GM12878 (cell line): ENCODE data around the gene CILP2.

ENCODE experiments used
- DPF2 ChIP-seq: fragments of 450-650 bp; IDR thresholded peaks from 2 replicates; pipeline ENCODE4 v1.6.1; 2017; ENCODE audit warnings: mild to moderate bottlenecking
- EGR1 ChIP-seq, 2 experiments: IDR thresholded peaks; 1 replicate in 1 of 2; 2 replicates in 1 of 2; pipeline ENCODE4 v1.6.1; 2011 to 2012; ENCODE audit warnings: low read depth in 2 of 2, low read length in 2 of 2, borderline replicate concordance in 1 of 2, mild to moderate bottlenecking in 1 of 2, moderate library complexity in 1 of 2
- ETV6 ChIP-seq, 2 experiments: fragments of 450-650 bp in 1 of 2; IDR thresholded peaks in 1 of 2; conservative IDR thresholded peaks in 1 of 2; 2 replicates each; pipeline ENCODE4 v1.6.1; 2014; ENCODE audit warnings: antibody characterized with exemption in 1 of 2, borderline replicate concordance in 1 of 2, low read depth in 1 of 2, mild to moderate bottlenecking in 1 of 2, moderate library complexity in 1 of 2
- EZH2 ChIP-seq: IDR thresholded peaks from 2 replicates; pipeline ENCODE4 v1.6.1; 2012; ENCODE audit warnings: low read depth, mild to moderate bottlenecking, control low read depth, inconsistent platforms, low read length, borderline replicate concordance; ENCODE audit not compliant: control insufficient read depth
- JUNB ChIP-seq: IDR thresholded peaks from 2 replicates; pipeline ENCODE4 v1.6.1; 2016; ENCODE audit warnings: antibody characterized with exemption, mild to moderate bottlenecking
- MAX ChIP-seq: IDR thresholded peaks from 2 replicates; pipeline ENCODE4 v1.6.1; 2012; ENCODE audit warnings: low read depth, low read length, improper control_type of control experiment
- MEF2A ChIP-seq: IDR thresholded peaks from 2 replicates; pipeline ENCODE4 v1.6.1; 2011; ENCODE audit warnings: low read depth, mild to moderate bottlenecking, low read length, moderate library complexity; ENCODE audit not compliant: insufficient read depth
- POLR2A ChIP-seq: IDR thresholded peaks from 2 replicates; pipeline ENCODE4 v1.6.1; 2011; ENCODE audit warnings: low read depth, mild to moderate bottlenecking, low read length
- YY1 ChIP-seq: IDR thresholded peaks from 2 replicates; pipeline ENCODE4 v1.6.1; 2011; ENCODE audit warnings: low read depth, mild to moderate bottlenecking, low read length
- ZZZ3 ChIP-seq: IDR thresholded peaks from 2 replicates; pipeline ENCODE4 v1.6.1; 2011; ENCODE audit warnings: low read depth; ENCODE audit not compliant: control insufficient read depth, insufficient read length
- TF ChIP-seq, protein P1 (sequence below), 3 experiments: IDR thresholded peaks in 2 of 3; conservative IDR thresholded peaks in 1 of 3; 2 replicates each; pipeline ENCODE4 v1.5.1; 2011; ENCODE audit warnings: low read depth in 3 of 3, low read length in 3 of 3, mild to moderate bottlenecking in 3 of 3, control low read depth in 2 of 3, moderate library complexity in 2 of 3, inconsistent platforms in 1 of 3, mixed read lengths in 1 of 3; ENCODE audit not compliant: control insufficient read depth in 2 of 3, insufficient read depth in 1 of 3; ENCODE audit errors: extremely low read depth in 1 of 3

- TF ChIP-seq, protein P1, sequence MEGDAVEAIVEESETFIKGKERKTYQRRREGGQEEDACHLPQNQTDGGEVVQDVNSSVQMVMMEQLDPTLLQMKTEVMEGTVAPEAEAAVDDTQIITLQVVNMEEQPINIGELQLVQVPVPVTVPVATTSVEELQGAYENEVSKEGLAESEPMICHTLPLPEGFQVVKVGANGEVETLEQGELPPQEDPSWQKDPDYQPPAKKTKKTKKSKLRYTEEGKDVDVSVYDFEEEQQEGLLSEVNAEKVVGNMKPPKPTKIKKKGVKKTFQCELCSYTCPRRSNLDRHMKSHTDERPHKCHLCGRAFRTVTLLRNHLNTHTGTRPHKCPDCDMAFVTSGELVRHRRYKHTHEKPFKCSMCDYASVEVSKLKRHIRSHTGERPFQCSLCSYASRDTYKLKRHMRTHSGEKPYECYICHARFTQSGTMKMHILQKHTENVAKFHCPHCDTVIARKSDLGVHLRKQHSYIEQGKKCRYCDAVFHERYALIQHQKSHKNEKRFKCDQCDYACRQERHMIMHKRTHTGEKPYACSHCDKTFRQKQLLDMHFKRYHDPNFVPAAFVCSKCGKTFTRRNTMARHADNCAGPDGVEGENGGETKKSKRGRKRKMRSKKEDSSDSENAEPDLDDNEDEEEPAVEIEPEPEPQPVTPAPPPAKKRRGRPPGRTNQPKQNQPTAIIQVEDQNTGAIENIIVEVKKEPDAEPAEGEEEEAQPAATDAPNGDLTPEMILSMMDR (IDR thresholded peaks at IDR 0.05 in 2 of 3, conservative IDR thresholded peaks at IDR 0.05 in 1 of 3; ENCODE audit: control insufficient read depth in 2 of 3, extremely low read depth in 1 of 3, insufficient read depth in 1 of 3, low read depth in 3 of 3, low read length in 3 of 3) = no peak
- TF ChIP-seq POLR2A = no peak
- no peak for TF ChIP-seq MEF2A
- no peak for TF ChIP-seq EZH2
- no peak for TF ChIP-seq DPF2
- TF ChIP-seq ETV6 (conservative IDR thresholded peaks at IDR 0.05 in 1 of 2, IDR thresholded peaks at IDR 0.05 in 1 of 2; ENCODE audit: borderline replicate concordance in 1 of 2, low read depth in 1 of 2) = no peak
- TF ChIP-seq JUNB = no peak
- no peak for TF ChIP-seq ZZZ3
- TF ChIP-seq YY1 = no peak
- no peak for TF ChIP-seq MAX
- no peak for TF ChIP-seq EGR1 (IDR thresholded peaks at IDR 0.05; ENCODE audit: borderline replicate concordance in 1 of 2, low read depth in 2 of 2, low read length in 2 of 2)
These were observed 33.2 kb downstream of the CILP2 start for GRCh38 chr19:19571071-19571786.
